Renal pelvis (tissue), 4 donors: Measurements from ENCODE around the gene LMAN2. TPM values are rescaled to one million over a fixed set of nuclear protein-coding genes. Genes with fewer than 3 reads are reported as not detected.

Experiments used
- DNase-seq: peaks from one replicate; pipeline ENCODE4 v3.0.0-alpha.2; 2013
- polyA plus RNA-seq, 3 donors: library from polyadenylated mRNA; unstranded; fragments of 120-200 nt; gene quantifications; one replicate each; pipeline ENCODE4 v1.2.1, GENCODE V29; 2013; ENCODE audit not compliant: insufficient read length in 3 of 3

Gene LMAN2
- polyA plus RNA-seq, 3 donors: 139 to 165 (median 142) TPM

GRCh38 chr5:177332031-177332895 is 19.2 kb downstream of the LMAN2 start:
- no peak for DNase-seq

- DNase-seq: no peak
These were observed 20.3 kb downstream of the LMAN2 start for GRCh38 chr5:177330991-177331842.

- DNase-seq: no peak
These were observed 21.6 kb downstream of the LMAN2 start for GRCh38 chr5:177329883-177330282.

GRCh38 chr5:177328545-177329231 is 22.8 kb downstream of the LMAN2 start:
- DNase-seq: no peak

GRCh38 chr5:177327539-177328522 is 23.6 kb downstream of the LMAN2 start:
- DNase-seq: no peak

GRCh38 chr5:177325868-177326381 is 25.5 kb downstream of the LMAN2 start:
- no peak for DNase-seq

- no peak for DNase-seq
These were observed 30.6 kb downstream of the LMAN2 start for GRCh38 chr5:177320879-177321278.

- DNase-seq: no peak
These were observed 31.4 kb downstream of the LMAN2 start for GRCh38 chr5:177319913-177320588.

GRCh38 chr5:177317959-177318377 is 33.5 kb downstream of the LMAN2 start:
- no peak for DNase-seq

GRCh38 chr5:177316005-177316404 is 35.5 kb downstream of the LMAN2 start:
- DNase-seq: no peak

GRCh38 chr5:177315411-177315810 is 36.1 kb downstream of the LMAN2 start:
- DNase-seq: no peak

- DNase-seq: no peak
These were observed 36.8 kb downstream of the LMAN2 start for GRCh38 chr5:177314376-177315342.

GRCh38 chr5:177313561-177314259 is 37.8 kb downstream of the LMAN2 start:
- no peak for DNase-seq

- DNase-seq: no peak
These were observed 38.8 kb downstream of the LMAN2 start for GRCh38 chr5:177312649-177313181.

GRCh38 chr5:177311723-177312648 is 39.5 kb downstream of the LMAN2 start, which contains the start of gene MXD3:
TSS of gene MXD3 (minus strand) at chr5:177311898. CDS start at chr5:177311830, 68 bp downstream.
- DNase-seq: peak; percentile 96

- no peak for DNase-seq
These were observed 40.1 kb downstream of the LMAN2 start for GRCh38 chr5:177311392-177311722.
